Measurements from ENCODE around the gene GFER. TPM values are rescaled to one million over a fixed set of nuclear protein-coding genes. Genes with fewer than 3 reads are reported as not detected.

GFER gene
- polyA plus RNA-seq, 1 of the 3 experiments (the other 2 are of a cell fraction) = 20.4 TPM

GRCh38 chr16:2029350-2029749 is 45.4 kb downstream of the GFER start:
- Histone ChIP-seq H3K27me3 (ENCODE audit: insufficient read depth) (no peaks in the 10 kb centered on the region), H3K4me3 (ENCODE audit: low read depth in 2 of 2, low read length in 1 of 2) (no peak overlapping the region), H3F3A (replicated peaks; ENCODE audit: insufficient read depth) (peaks cover 7% of the 10 kb centered on the region), H3K36me3 (replicated peaks in 1 of 2; ENCODE audit: control insufficient read depth in 1 of 2, insufficient read depth in 2 of 2, low read length in 1 of 2) (peaks cover 0 to 6% of the 10 kb centered on the region in 2 experiments), H3K9me2 (no peaks in the 10 kb centered on the region), H3K4me2 (no peak overlapping the region), H3K9ac (no peak overlapping the region), H3K4me1 (ENCODE audit: control insufficient read depth in 1 of 2, insufficient read depth in 2 of 2, low read depth in 1 of 2, low read length in 1 of 2) (peaks cover 20 to 30% of the 10 kb centered on the region in 2 experiments; a peak in 3 of 4 replicates), H3K9me3 (no peaks in the 10 kb centered on the region), H3K27ac (ENCODE audit: low read depth in 2 of 2, low read length in 1 of 2) (no peak overlapping the region), H4K20me1 (ENCODE audit: insufficient read depth) (peaks cover 8% of the 10 kb centered on the region; the same call in 1 of the 2 replicates), H3K79me2 (ENCODE audit: insufficient read depth) (peaks cover 23% of the 10 kb centered on the region; the same call in 1 of the 2 replicates), H2AFZ (ENCODE audit: low read depth) (no peak overlapping the region)
- WGBS (ENCODE audit: low lambda C conversion rate) = 92% methylated on average over 9 of the region's 22 CpGs
- TF ChIP-seq TEAD4 (IDR thresholded peaks at IDR 0.05; ENCODE audit: borderline replicate concordance, insufficient read depth) (no peak), GABPA (IDR thresholded peaks at IDR 0.05; ENCODE audit: low read depth) (no peak), FOSL2 (IDR thresholded peaks at IDR 0.05; ENCODE audit: borderline replicate concordance, low read depth) (no peak), EP300 (IDR thresholded peaks at IDR 0.05; ENCODE audit: borderline replicate concordance in 1 of 2, low read depth in 1 of 2, low read length in 1 of 2) (no peak), ZBTB33 (IDR thresholded peaks at IDR 0.05; ENCODE audit: borderline replicate concordance, low read depth) (no peak), RXRA (IDR thresholded peaks at IDR 0.05; ENCODE audit: borderline replicate concordance, low read depth) (no peak), MXI1 (IDR thresholded peaks at IDR 0.05; ENCODE audit: low read depth, low read length) (no peak), ELF1 (IDR thresholded peaks at IDR 0.05) (no peak), MEF2A (IDR thresholded peaks at IDR 0.05; ENCODE audit: borderline replicate concordance, low read depth) (no peak)
- ChIA-PET POLR2A (no interaction called here), CTCF (interaction anchor here (1.2 kb wide), 1 partner anchor 10 kb away, joined by 3 read pairs; no protein-coding TSS in a partner anchor)
- no peak for DNase-seq

GRCh38 chr16:2030036-2030435 is 46.0 kb downstream of the GFER start:
- ChIA-PET POLR2A (interaction anchor here (0.6 kb wide), 1 partner anchor 12 kb away, joined by 3 read pairs; no protein-coding TSS in a partner anchor), CTCF (interaction anchor here (1.2 kb wide), 1 partner anchor 10 kb away, joined by 3 read pairs; no protein-coding TSS in a partner anchor)
- H3K36me3 ChIP-seq (replicated peaks in 1 of 2; ENCODE audit: control insufficient read depth in 1 of 2, insufficient read depth in 2 of 2, low read length in 1 of 2) = peaks cover 0 to 6% of the 10 kb centered on the region in 2 experiments
- peaks cover 8% of the 10 kb centered on the region; the same call in 1 of the 2 replicates for H4K20me1 ChIP-seq (ENCODE audit: insufficient read depth)
- H3F3A ChIP-seq (replicated peaks; ENCODE audit: insufficient read depth) = peaks cover 7% of the 10 kb centered on the region
- H3K9me2 ChIP-seq = no peaks in the 10 kb centered on the region
- 82% methylated on average over 8 of the region's 11 CpGs for WGBS (ENCODE audit: low lambda C conversion rate)
- H3K4me2 ChIP-seq = no peak overlapping the region
- H2AFZ ChIP-seq (ENCODE audit: low read depth) = no peak overlapping the region
- H3K4me1 ChIP-seq (ENCODE audit: control insufficient read depth in 1 of 2, insufficient read depth in 2 of 2, low read depth in 1 of 2, low read length in 1 of 2) = peaks cover 25 to 35% of the 10 kb centered on the region in 2 experiments; a peak in 3 of 4 replicates
- peaks cover 27% of the 10 kb centered on the region; the same call in 1 of the 2 replicates for H3K79me2 ChIP-seq (ENCODE audit: insufficient read depth)
- H3K9ac ChIP-seq = no peak overlapping the region
- no peaks in the 10 kb centered on the region for H3K27me3 ChIP-seq (ENCODE audit: insufficient read depth)
- H3K9me3 ChIP-seq = no peaks in the 10 kb centered on the region
- H3K27ac ChIP-seq (ENCODE audit: low read depth in 2 of 2, low read length in 1 of 2) = no peak overlapping the region
- DNase-seq = no peak
- no peak overlapping the region for H3K4me3 ChIP-seq (ENCODE audit: low read depth in 2 of 2, low read length in 1 of 2)
- TF ChIP-seq SMC3 (IDR thresholded peaks at IDR 0.05; ENCODE audit: low read depth, low read length) = no peak
- no peak for TF ChIP-seq YY1 (IDR thresholded peaks at IDR 0.05; ENCODE audit: low read depth)
- TF ChIP-seq JUND (IDR thresholded peaks at IDR 0.05) = no peak
- TF ChIP-seq REST (IDR thresholded peaks at IDR 0.05; ENCODE audit: low read depth, low read length) = no peak
- no peak for TF ChIP-seq TAF1 (IDR thresholded peaks at IDR 0.05; ENCODE audit: borderline replicate concordance, low read depth, low read length)
- no peak for TF ChIP-seq SIN3A (IDR thresholded peaks at IDR 0.05; ENCODE audit: borderline replicate concordance, low read depth, low read length)
- TF ChIP-seq EP300 (IDR thresholded peaks at IDR 0.05; ENCODE audit: borderline replicate concordance in 1 of 2, low read depth in 1 of 2, low read length in 1 of 2) = no peak
- TF ChIP-seq, protein P1, sequence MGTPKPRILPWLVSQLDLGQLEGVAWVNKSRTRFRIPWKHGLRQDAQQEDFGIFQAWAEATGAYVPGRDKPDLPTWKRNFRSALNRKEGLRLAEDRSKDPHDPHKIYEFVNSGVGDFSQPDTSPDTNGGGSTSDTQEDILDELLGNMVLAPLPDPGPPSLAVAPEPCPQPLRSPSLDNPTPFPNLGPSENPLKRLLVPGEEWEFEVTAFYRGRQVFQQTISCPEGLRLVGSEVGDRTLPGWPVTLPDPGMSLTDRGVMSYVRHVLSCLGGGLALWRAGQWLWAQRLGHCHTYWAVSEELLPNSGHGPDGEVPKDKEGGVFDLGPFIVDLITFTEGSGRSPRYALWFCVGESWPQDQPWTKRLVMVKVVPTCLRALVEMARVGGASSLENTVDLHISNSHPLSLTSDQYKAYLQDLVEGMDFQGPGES (IDR thresholded peaks at IDR 0.05; ENCODE audit: low read depth, low read length) = no peak
- TF ChIP-seq MXI1 (IDR thresholded peaks at IDR 0.05; ENCODE audit: low read depth, low read length) = no peak
- no peak for TF ChIP-seq RCOR1 (IDR thresholded peaks at IDR 0.05; ENCODE audit: low read length)
- TF ChIP-seq TEAD4 (IDR thresholded peaks at IDR 0.05; ENCODE audit: borderline replicate concordance, insufficient read depth) = no peak
- TF ChIP-seq RAD21 (IDR thresholded peaks at IDR 0.05; ENCODE audit: low read length) = no peak
- TF ChIP-seq MAX (IDR thresholded peaks at IDR 0.05; ENCODE audit: low read depth) = no peak
- no peak for TF ChIP-seq MEF2A (IDR thresholded peaks at IDR 0.05; ENCODE audit: borderline replicate concordance, low read depth)
